Transverse colon (tissue), 4 donors: ENCODE data around the gene IL12RB2.

Experiments
- CTCF ChIP-seq, 5 experiments: fragments of 200-600 bp in 3 of 5; fragments of 450-650 bp in 2 of 5; sonication (generic) in 3 of 5; IDR thresholded peaks; 1 replicate in 2 of 5; 2 replicates in 3 of 5; pipeline ENCODE4 v1.5.1; 2016 to 2017; ENCODE audit warnings: antibody characterized with exemption in 5 of 5, inconsistent platforms in 3 of 5, mild to moderate bottlenecking in 2 of 5, moderate library complexity in 1 of 5
- EP300 ChIP-seq: sonication (generic); formaldehyde crosslinking; IDR thresholded peaks from one replicate; pipeline ENCODE4 v1.6.1; 2017; ENCODE audit warnings: antibody characterized with exemption, low read depth
- POLR2A ChIP-seq: fragments of 450-650 bp; IDR thresholded peaks from one replicate; pipeline ENCODE4 v1.6.1; 2016; ENCODE audit warnings: antibody characterized with exemption, mild to moderate bottlenecking, moderate library complexity
- POLR2AphosphoS5 ChIP-seq, 3 donors: sonication (generic); formaldehyde crosslinking; IDR thresholded peaks; one replicate each; pipeline ENCODE4 v1.6.1; 2016; ENCODE audit warnings: antibody characterized with exemption in 3 of 3

GRCh38 chr1:67299296-67299695, 8.4 kb upstream of the IL12RB2 start:
- no peak for TF ChIP-seq POLR2A
- TF ChIP-seq CTCF (IDR thresholded peaks at IDR 0.05): no peak
- TF ChIP-seq POLR2AphosphoS5 (IDR thresholded peaks at IDR 0.05): no peak
- no peak for TF ChIP-seq EP300
